Ovary (tissue), 9 donors: ENCODE data around the gene RPS28. TPM values are rescaled to one million over a fixed set of nuclear protein-coding genes. Genes with fewer than 3 reads are reported as not detected.
"Not testable (repeated sequence)": the region's sequence is repeated elsewhere in the genome, so short reads cannot be mapped to it uniquely, and the experiment has no call there.

Experiments
- DNase-seq, 5 donors: peaks; one replicate each; pipeline ENCODE4 v3.0.0-alpha.2; 2019 to 2020
- H3K27ac ChIP-seq, 2 donors: fragments of 200-600 bp; one replicate each; pipeline versions ENCODE4 v1.5.1 to v1.8.0; 2019 to 2022
- H3K27me3 ChIP-seq: fragments of 200-600 bp; one replicate; pipeline ENCODE4 v1.8.0; 2022
- H3K36me3 ChIP-seq: fragments of 200-600 bp; sonication (generic); one replicate; pipeline ENCODE4 v1.5.1; 2019
- H3K4me1 ChIP-seq: one replicate; pipeline ENCODE4 v1.8.1; 2013; ENCODE audit warnings: mild to moderate bottlenecking, moderate library complexity; ENCODE audit not compliant: insufficient read depth
- H3K4me3 ChIP-seq: fragments of 200-600 bp; sonication (generic); one replicate; pipeline ENCODE4 v1.5.1; 2017
- H3K9me3 ChIP-seq, 2 donors: fragments of 200-600 bp in 1 of 2; sonication (generic) in 1 of 2; one replicate each; pipeline versions ENCODE4 v1.5.1 to v1.8.1; 2013 to 2019; ENCODE audit warnings: mild to moderate bottlenecking in 1 of 2, moderate library complexity in 1 of 2
- EP300 ChIP-seq: sonication (generic); formaldehyde crosslinking; IDR thresholded peaks from one replicate; pipeline ENCODE4 v1.6.1; 2017; ENCODE audit warnings: antibody characterized with exemption
- POLR2A ChIP-seq: fragments of 450-650 bp; IDR thresholded peaks from one replicate; pipeline ENCODE4 v1.6.1; 2017; ENCODE audit warnings: antibody characterized with exemption, mild to moderate bottlenecking, moderate library complexity
- WGBS, 3 donors: extraction: QIAGEN DNeasy Blood & Tissue Kit in 1 of 3; methylation state at CpG; one replicate each; pipeline versions ENCODE4 v1.1.5 to v1.1.7; 2013 to 2017; 5-methylcytosine and 5-hydroxymethylcytosine counted together
- intact Hi-C, 4 donors: fragments of 100-400 bp; cut with DNase I; formaldehyde crosslinking; loops; one replicate each; pipeline versions ENCODE4 v1.11.0 to v1.15.1; 2022 to 2023
- polyA plus RNA-seq, 2 donors: library from polyadenylated mRNA; stranded (reverse); fragments of 200-250 nt in 1 of 2; fragments of 350-450 nt in 1 of 2; fragmentation: Illumina TruSeq in 1 of 2; extraction: RNeasy Lipid Tissue Mini Kit (QIAGEN cat#74804) in 1 of 2; gene quantifications; one replicate each; pipeline ENCODE4 v1.2.3, GENCODE V29; 2013 to 2014
- total RNA-seq, 7 donors: library from RNA; depleted of rRNA in 2 of 7; stranded (reverse); fragments of >200 nt in 2 of 7; fragmentation: NEBNext Ultra II Directional in 3 of 7; extraction: Animal tissue kit (Norgen Biotek cat#: 25700) in 3 of 7; gene quantifications; one replicate each; pipeline versions ENCODE4 v1.1.0 to v1.2.4, GENCODE V29; 2016 to 2023
- TF ChIP-seq, protein P1 (sequence below), 3 donors: fragments of 450-650 bp in 2 of 3; fragments of 200-600 bp in 1 of 3; IDR thresholded peaks; one replicate each; pipeline versions ENCODE4 v1.5.1 to v1.8.0; 2016 to 2022; ENCODE audit warnings: antibody characterized with exemption in 3 of 3, mild to moderate bottlenecking in 1 of 3
- donor health status: DM: no; HTN: no; CAD: no; lungs with moderate emphysema.
- donor health status: DM: no; HTN: no; CAD: no.
- donor health status: Bipolar disorder and iron deficiency.
- donor health status: DM: yes; HTN: yes; CAD: no.
- donor health status: DM: no; HTN: no; CAD: no.
- donor health status: DM: yes; HTN: yes; CAD: no.

The RPS28 gene
- total and polyA plus RNA-seq, 9 donors: 47.7 to 2,713 (median 2,078) TPM

DNA sequence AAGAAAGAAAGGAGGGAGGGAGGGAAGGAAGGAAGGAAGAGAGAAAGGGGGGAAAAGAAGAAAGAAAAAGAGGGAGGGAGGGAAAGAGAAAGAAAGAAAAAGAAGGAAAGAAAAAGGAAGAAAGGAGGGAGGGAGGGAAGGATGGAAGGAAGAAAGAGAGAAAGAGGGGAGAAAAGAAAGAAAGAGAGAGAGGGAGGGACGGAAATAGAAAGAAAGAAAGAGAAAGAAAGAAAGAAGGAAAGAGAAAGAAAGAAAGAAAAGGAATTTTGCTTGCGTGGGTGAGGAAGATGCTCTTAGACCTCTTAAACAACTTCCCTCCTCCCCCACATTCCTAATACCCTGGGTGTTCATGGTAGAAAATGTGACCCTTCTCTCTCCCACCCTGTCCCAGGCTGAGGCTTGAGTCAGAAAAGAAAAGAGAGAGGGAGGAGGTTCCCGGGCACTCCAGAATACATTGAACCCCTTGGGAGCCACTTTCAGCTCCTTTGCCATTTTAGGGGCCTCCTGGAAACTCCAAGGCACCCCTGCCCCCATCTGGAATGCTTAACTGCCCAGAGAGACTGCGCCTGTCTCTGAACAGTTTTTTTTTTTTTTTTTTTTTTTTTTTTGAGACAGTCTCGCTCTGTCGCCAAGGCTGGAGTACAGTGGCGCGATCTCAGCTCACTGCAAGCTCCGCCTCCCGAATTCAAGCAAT, 31.0 kb downstream of the RPS28 start:
- TF ChIP-seq, protein P1, sequence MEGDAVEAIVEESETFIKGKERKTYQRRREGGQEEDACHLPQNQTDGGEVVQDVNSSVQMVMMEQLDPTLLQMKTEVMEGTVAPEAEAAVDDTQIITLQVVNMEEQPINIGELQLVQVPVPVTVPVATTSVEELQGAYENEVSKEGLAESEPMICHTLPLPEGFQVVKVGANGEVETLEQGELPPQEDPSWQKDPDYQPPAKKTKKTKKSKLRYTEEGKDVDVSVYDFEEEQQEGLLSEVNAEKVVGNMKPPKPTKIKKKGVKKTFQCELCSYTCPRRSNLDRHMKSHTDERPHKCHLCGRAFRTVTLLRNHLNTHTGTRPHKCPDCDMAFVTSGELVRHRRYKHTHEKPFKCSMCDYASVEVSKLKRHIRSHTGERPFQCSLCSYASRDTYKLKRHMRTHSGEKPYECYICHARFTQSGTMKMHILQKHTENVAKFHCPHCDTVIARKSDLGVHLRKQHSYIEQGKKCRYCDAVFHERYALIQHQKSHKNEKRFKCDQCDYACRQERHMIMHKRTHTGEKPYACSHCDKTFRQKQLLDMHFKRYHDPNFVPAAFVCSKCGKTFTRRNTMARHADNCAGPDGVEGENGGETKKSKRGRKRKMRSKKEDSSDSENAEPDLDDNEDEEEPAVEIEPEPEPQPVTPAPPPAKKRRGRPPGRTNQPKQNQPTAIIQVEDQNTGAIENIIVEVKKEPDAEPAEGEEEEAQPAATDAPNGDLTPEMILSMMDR (IDR thresholded peaks at IDR 0.05): no peak
- TF ChIP-seq POLR2A (no peak), EP300 (no peak)
- Histone ChIP-seq H3K9me3 (no peaks in the 10 kb centered on the region), H3K27me3 (no peaks in the 10 kb centered on the region), H3K36me3 (no peaks in the 10 kb centered on the region), H3K4me1 (peaks cover 2% of the 10 kb centered on the region), H3K27ac (no peak overlapping the region), H3K4me3 (peak overlapping the region; percentile 9)
- DNase-seq: no peak
- intact Hi-C loops: loop anchor here in 2 of 4 donors (5.0 kb wide), 2 partner anchors 45 to 155 kb away; no protein-coding TSS in a partner anchor
- 10 to 19% (median 18%) methylated on average over 10 of the region's 10 CpGs for WGBS, 3 donors

DNA sequence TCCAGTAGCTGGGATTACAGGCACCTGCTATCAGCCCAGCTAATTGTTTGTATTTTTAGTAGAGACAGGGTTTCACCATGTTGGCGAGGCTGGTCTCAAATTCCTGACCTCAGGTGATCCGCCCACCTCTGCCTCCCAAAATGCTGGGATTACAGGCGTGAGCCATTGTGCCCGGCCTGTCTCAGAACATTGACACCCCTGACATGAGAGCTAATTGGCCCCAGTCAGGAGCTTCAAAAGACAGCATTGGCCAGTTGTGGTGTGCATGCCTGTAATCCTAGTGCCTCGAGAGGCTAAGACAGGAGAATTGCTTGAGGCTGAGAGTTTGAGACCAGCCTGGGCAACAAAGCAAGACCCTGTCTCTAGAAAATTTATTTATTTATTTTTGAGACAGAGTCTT, 31.5 kb downstream of the RPS28 start:
- not testable (repeated sequence) for H3K36me3 ChIP-seq, DNase-seq, H3K9me3 ChIP-seq, H3K4me1 ChIP-seq, H3K27me3 ChIP-seq, H3K4me3 ChIP-seq, H3K27ac ChIP-seq
- 58 to 64% (median 59%) methylated on average over 5 of the region's 5 CpGs for WGBS, 3 donors
- intact Hi-C loops: loop anchor here in 2 of 4 donors (5.0 kb wide), 2 partner anchors 44 to 154 kb away; no protein-coding TSS in a partner anchor

DNA sequence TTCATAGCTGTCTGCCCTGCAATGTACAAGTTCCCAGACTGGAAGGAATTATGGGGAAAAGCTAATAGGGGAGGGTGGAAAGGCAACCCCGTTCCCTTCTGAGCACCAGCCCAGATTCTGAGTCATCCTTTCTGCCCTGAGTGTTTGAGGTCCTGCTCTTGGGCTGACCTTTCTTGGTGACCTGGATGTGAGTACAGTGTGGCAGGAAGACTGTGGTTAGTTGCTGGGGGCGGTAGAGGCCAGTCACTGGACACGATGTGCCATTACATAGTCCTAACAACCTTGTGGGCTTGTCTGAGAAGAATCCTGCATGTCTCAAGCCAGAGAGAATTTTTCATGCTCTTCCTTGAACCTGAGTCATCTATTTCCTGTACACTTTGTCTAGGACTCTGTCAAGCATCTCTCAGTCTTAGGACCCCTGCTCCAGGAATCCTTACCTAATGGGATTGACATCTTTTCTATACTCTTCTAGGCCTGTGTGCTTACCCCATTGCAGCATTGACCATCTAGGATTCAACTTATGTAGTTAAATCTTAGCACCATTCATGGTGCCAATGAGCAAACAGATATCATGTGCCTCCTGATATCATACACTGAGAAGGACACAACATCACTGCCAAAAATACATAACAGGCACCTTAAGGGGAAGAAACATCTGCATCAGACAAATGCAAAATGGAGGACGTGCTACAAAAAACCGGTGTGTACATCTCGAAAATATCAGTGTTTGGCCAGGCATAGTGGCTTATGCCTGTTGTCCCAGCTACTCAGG, 34.5 kb downstream of the RPS28 start:
- peaks cover 2% of the 10 kb centered on the region for H3K4me1 ChIP-seq
- H3K27ac ChIP-seq: no peak overlapping the region
- no peak for DNase-seq
- intact Hi-C loops: loop anchor here in 1 of 4 donors (2.0 to 5.0 kb wide), 2 partner anchors 41 to 151 kb away; no protein-coding TSS in a partner anchor
- H3K9me3 ChIP-seq: no peaks in the 10 kb centered on the region
- no peaks in the 10 kb centered on the region for H3K27me3 ChIP-seq
- no peak overlapping the region for H3K4me3 ChIP-seq
- no peak for TF ChIP-seq EP300
- TF ChIP-seq, protein P1 (IDR thresholded peaks at IDR 0.05): no peak
- TF ChIP-seq POLR2A: no peak
- no peaks in the 10 kb centered on the region for H3K36me3 ChIP-seq
- 60 to 62% (median 61%) methylated on average over 6 of the region's 6 CpGs for WGBS, 3 donors

DNA sequence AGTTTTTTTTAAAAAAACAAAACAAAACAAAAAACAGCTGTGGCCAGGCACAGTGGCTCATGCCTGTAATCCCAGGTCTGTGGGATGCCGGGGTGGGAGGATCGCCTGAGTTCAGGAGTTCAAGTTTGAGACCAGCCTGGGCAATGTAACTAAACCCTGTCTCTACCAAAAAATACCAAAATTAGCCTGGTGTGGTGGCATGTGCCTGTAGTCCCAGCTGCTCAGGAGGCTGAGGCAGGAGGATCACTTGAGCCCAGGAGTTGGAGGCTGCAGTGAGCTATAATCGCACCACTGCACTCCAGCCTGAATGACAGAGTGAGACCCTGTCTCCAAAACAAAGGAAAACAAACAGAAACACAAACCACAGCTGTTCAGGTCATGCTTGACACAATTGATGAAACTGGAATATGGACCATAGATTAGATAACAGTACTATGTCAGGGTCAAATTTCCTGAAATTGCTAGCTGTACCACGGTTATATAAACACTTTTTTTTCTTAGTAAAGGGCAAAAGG, 35.8 kb downstream of the RPS28 start:
- Histone ChIP-seq H3K9me3 (no peaks in the 10 kb centered on the region), H3K4me1 (peaks cover 7% of the 10 kb centered on the region), H3K36me3 (no peaks in the 10 kb centered on the region), H3K27ac (no peak overlapping the region), H3K4me3 (no peak overlapping the region), H3K27me3 (no peaks in the 10 kb centered on the region)
- intact Hi-C loops: loop anchor here in 1 of 4 donors (5.0 kb wide), 1 partner anchor 150 kb away; no protein-coding TSS in a partner anchor
- TF ChIP-seq POLR2A: no peak
- no peak for TF ChIP-seq EP300
- TF ChIP-seq, protein P1 (IDR thresholded peaks at IDR 0.05): no peak
- 39 to 54% (median 46%) methylated on average over 4 of the region's 4 CpGs for WGBS, 3 donors
- DNase-seq: peak in 1 of 5 donors; percentile 5
